GM08714 (cell line): Measurements from ENCODE around the gene OR6B2.

Experiments
- H3K4me3 ChIP-seq: fragments of 200-500 bp; sonication (Bioruptor generic); 2 replicates; pipeline ENCODE4 v1.5.1; 2014; ENCODE audit warnings: mild to moderate bottlenecking, low read length, inconsistent platforms
- ZNF274 ChIP-seq: IDR thresholded peaks from 2 replicates; pipeline ENCODE4 v1.6.1; 2012; ENCODE audit warnings: mild to moderate bottlenecking, low read depth, low read length

OR6B2 gene

GRCh38 chr2:240030379-240031094 is at the start of gene OR6B2:
OR6B2 (minus strand) TSS chr2:240030429; CDS start chr2:240030429, 0 bp downstream.
- H3K4me3 ChIP-seq: no peak within 1 kb of the TSS
- TF ChIP-seq ZNF274: no peak

- TF ChIP-seq ZNF274: no peak
These were observed 48.4 kb upstream of the OR6B2 start for GRCh38 chr2:240078631-240079030.

GRCh38 chr2:240077442-240077841 is 47.2 kb upstream of the OR6B2 start:
- H3K4me3 ChIP-seq: no peak overlapping the region
- no peak for TF ChIP-seq ZNF274

More at GRCh38 chr2:240078631-240079030, 48.4 kb upstream of the OR6B2 start:
- H3K4me3 ChIP-seq: no peak overlapping the region

- no peak for TF ChIP-seq ZNF274
- H3K4me3 ChIP-seq: no peak overlapping the region
These were observed 44.3 kb upstream of the OR6B2 start for GRCh38 chr2:240074545-240074944.

- TF ChIP-seq ZNF274: no peak
- H3K4me3 ChIP-seq: no peak overlapping the region
These were observed 40.7 kb upstream of the OR6B2 start for GRCh38 chr2:240070907-240071306.

GRCh38 chr2:240069829-240070228 is 39.6 kb upstream of the OR6B2 start:
- TF ChIP-seq ZNF274: no peak
- H3K4me3 ChIP-seq: no peak overlapping the region

- no peak for TF ChIP-seq ZNF274
- H3K4me3 ChIP-seq: no peak overlapping the region
These were observed 38.0 kb upstream of the OR6B2 start for GRCh38 chr2:240068193-240068592.

- H3K4me3 ChIP-seq: no peak overlapping the region
- TF ChIP-seq ZNF274: no peak
These were observed 36.3 kb upstream of the OR6B2 start for GRCh38 chr2:240066489-240066888.

GRCh38 chr2:240064898-240065297 is 34.7 kb upstream of the OR6B2 start:
- no peak for TF ChIP-seq ZNF274

GRCh38 chr2:240060977-240061591 is 30.9 kb upstream of the OR6B2 start:
- TF ChIP-seq ZNF274: no peak
- no peak overlapping the region for H3K4me3 ChIP-seq

More at GRCh38 chr2:240064898-240065297, 34.7 kb upstream of the OR6B2 start:
- H3K4me3 ChIP-seq: no peak overlapping the region

- no peak for TF ChIP-seq ZNF274
- no peak overlapping the region for H3K4me3 ChIP-seq
These were observed 26.4 kb upstream of the OR6B2 start for GRCh38 chr2:240056678-240057077.

- no peak for TF ChIP-seq ZNF274
- H3K4me3 ChIP-seq: no peak overlapping the region
These were observed 25.1 kb upstream of the OR6B2 start for GRCh38 chr2:240055177-240055917.

GRCh38 chr2:240053173-240054155 is 23.2 kb upstream of the OR6B2 start, which contains the start of gene OR6B3:
OR6B3 (minus strand) TSS chr2:240053521.
- no peak for TF ChIP-seq ZNF274

More at GRCh38 chr2:240053173-240054155, 23.2 kb upstream of the OR6B2 start, which contains the start of gene OR6B3:
- H3K4me3 ChIP-seq: no peak within 1 kb of the TSS
